Osteoblast (primary cell): ENCODE data around the gene PGAP1. TPM values are rescaled to one million over a fixed set of nuclear protein-coding genes. Genes with fewer than 3 reads are reported as not detected.
A peak's percentile ranks its signal among the peaks of the same experiment; 100 is the strongest.

Source experiments
- DNase-seq: peaks from one replicate; pipeline ENCODE4 v3.0.0; 2011; ENCODE audit warnings: low spot score, mixed read lengths; ENCODE audit not compliant: insufficient read length; ENCODE audit errors: missing footprints
- H2AFZ ChIP-seq: 2 replicates; pipeline ENCODE4 v1.6.0; 2011; ENCODE audit warnings: mild to moderate bottlenecking, low read length
- H3K27ac ChIP-seq: 2 replicates; pipeline ENCODE4 v1.5.1; 2011; ENCODE audit warnings: mild to moderate bottlenecking, low read depth, low read length, moderate library complexity
- H3K27me3 ChIP-seq: 2 replicates; pipeline ENCODE4 v1.6.0; 2012; ENCODE audit warnings: mild to moderate bottlenecking, control low read depth, inconsistent platforms, low read length, moderate library complexity; ENCODE audit not compliant: insufficient read depth
- H3K36me3 ChIP-seq: 2 replicates; pipeline ENCODE4 v1.5.1; 2011; ENCODE audit warnings: mild to moderate bottlenecking, low read length, control low read depth, moderate library complexity; ENCODE audit not compliant: insufficient read depth
- H3K4me1 ChIP-seq: 2 replicates; pipeline ENCODE4 v1.5.1; 2011; ENCODE audit warnings: mild to moderate bottlenecking, low read length, control low read depth, moderate library complexity; ENCODE audit not compliant: insufficient read depth
- H3K4me2 ChIP-seq: 2 replicates; pipeline ENCODE4 v1.6.0; 2011; ENCODE audit warnings: mild to moderate bottlenecking, low read length; ENCODE audit not compliant: insufficient read depth
- H3K4me3 ChIP-seq: fragments of 200-600 bp; sonication (generic); 3 replicates; pipeline ENCODE4 v1.5.1; 2012; ENCODE audit warnings: mild to moderate bottlenecking, low read length, inconsistent platforms; ENCODE audit not compliant: insufficient read depth
- H3K79me2 ChIP-seq: 2 replicates; pipeline ENCODE4 v1.6.0; 2012; ENCODE audit warnings: mild to moderate bottlenecking, low read length, control low read depth, inconsistent platforms; ENCODE audit not compliant: insufficient read depth
- H3K9me3 ChIP-seq: 2 replicates; pipeline ENCODE4 v1.5.1; 2011; ENCODE audit warnings: low read depth, low read length, control low read depth
- H4K20me1 ChIP-seq: 2 replicates; pipeline ENCODE4 v1.6.0; 2012; ENCODE audit warnings: mild to moderate bottlenecking, low read length, control low read depth; ENCODE audit not compliant: insufficient read depth
- CTCF ChIP-seq: IDR thresholded peaks from 2 replicates; pipeline ENCODE4 v1.5.1; 2011; ENCODE audit warnings: mild to moderate bottlenecking, low read depth, low read length, moderate library complexity; ENCODE audit errors: extremely low read depth
- total RNA-seq: library from RNA; depleted of rRNA; stranded (reverse); fragments of >200 nt; gene quantifications from 2 replicates; pipeline ENCODE4 v1.2.3, GENCODE V29; 2012

Gene PGAP1
- 7.2 and 9.1 TPM in 2 replicates for total RNA-seq

DNA sequence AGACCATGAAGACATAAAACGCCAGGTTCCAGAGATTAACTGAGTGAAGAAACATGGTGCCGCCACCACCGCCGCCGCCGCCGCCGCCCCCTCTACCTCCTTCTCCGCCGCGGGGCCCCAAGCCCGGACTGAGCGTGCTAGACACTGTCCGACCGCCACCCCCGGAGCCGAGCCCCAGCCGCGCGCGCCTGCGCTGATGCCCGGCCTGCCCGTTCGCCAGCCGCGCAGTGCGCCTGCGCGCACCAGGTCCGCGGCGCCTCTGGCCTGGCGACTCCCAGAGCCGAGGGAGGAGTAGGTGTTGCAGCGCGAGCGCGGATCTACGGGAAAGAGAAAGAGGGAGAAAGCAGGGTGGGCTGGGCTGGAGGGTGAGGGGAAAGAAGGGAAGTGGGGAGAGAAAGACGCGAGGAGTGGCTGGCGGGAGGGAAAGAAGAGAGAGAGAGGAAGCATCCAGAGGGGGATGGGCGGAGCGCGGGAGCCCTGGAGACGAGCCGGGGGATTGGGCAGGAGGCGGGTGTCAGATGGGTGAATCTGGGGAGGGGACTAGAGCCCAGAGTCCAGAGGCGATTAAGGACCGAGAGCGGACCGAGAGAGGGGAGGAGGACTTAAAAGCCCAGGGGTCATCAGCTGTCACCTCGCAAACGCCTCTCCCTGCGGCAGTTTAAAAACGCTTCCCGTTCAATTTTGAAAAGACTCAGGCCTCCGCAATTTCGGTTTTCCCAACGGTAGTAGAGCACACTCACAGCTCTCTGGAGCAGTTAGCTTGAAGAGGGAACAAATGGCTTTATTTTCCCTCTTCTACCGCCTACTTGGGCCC lies at the start of gene PGAP1:
Gene PGAP1 (minus strand): TSS at position 146 of the 814 bp plus-strand sequence. CDS start 91 bp downstream, at position 55.
- Histone ChIP-seq H3K27ac (peak within 1 kb of the TSS; percentile 87), H3K36me3 (no peaks in the 10 kb centered on the region), H4K20me1 (no peaks in the 10 kb centered on the region), H3K4me1 (peaks cover 20% of the 10 kb centered on the region), H3K27me3 (no peaks in the 10 kb centered on the region), H3K4me3 (peak within 1 kb of the TSS; percentile 97), H3K9me3 (no peaks in the 10 kb centered on the region), H3K79me2 (peaks cover 39% of the 10 kb centered on the region), H2AFZ (peak within 1 kb of the TSS; percentile 98), H3K4me2 (peak within 1 kb of the TSS; percentile 91)
- TF ChIP-seq CTCF: no peak
- peak; percentile 95 for DNase-seq

- Histone ChIP-seq H2AFZ (no peak overlapping the region), H3K27me3 (no peaks in the 10 kb centered on the region), H3K4me2 (no peak overlapping the region), H3K4me3 (no peak overlapping the region), H3K79me2 (no peaks in the 10 kb centered on the region), H3K36me3 (no peaks in the 10 kb centered on the region), H3K27ac (no peak overlapping the region), H4K20me1 (no peaks in the 10 kb centered on the region), H3K4me1 (no peaks in the 10 kb centered on the region), H3K9me3 (no peaks in the 10 kb centered on the region)
- no peak for TF ChIP-seq CTCF
- DNase-seq: no peak
Observed at GRCh38 chr2:196974970-196975369, 48.5 kb upstream of the PGAP1 start.

- no peaks in the 10 kb centered on the region for H4K20me1 ChIP-seq
- H2AFZ ChIP-seq: no peak overlapping the region
- H3K27me3 ChIP-seq: no peaks in the 10 kb centered on the region
- H3K9me3 ChIP-seq: no peaks in the 10 kb centered on the region
- TF ChIP-seq CTCF: no peak
- H3K4me3 ChIP-seq: no peak overlapping the region
- H3K79me2 ChIP-seq: no peaks in the 10 kb centered on the region
- no peaks in the 10 kb centered on the region for H3K36me3 ChIP-seq
- DNase-seq: no peak
- peaks cover 7% of the 10 kb centered on the region for H3K4me1 ChIP-seq
- H3K4me2 ChIP-seq: no peak overlapping the region
- H3K27ac ChIP-seq: no peak overlapping the region
Observed at GRCh38 chr2:196971574-196972279, 45.2 kb upstream of the PGAP1 start.

- no peaks in the 10 kb centered on the region for H3K36me3 ChIP-seq
- peak overlapping the region; percentile 69 for H2AFZ ChIP-seq
Observed at GRCh38 chr2:196970099-196970498, 43.6 kb upstream of the PGAP1 start.

More at GRCh38 chr2:196970099-196970498, 43.6 kb upstream of the PGAP1 start:
- no peaks in the 10 kb centered on the region for H3K79me2 ChIP-seq
- TF ChIP-seq CTCF: no peak
- H3K4me3 ChIP-seq: no peak overlapping the region
- no peaks in the 10 kb centered on the region for H3K9me3 ChIP-seq
- H3K27me3 ChIP-seq: no peaks in the 10 kb centered on the region
- H4K20me1 ChIP-seq: no peaks in the 10 kb centered on the region
- no peak overlapping the region for H3K27ac ChIP-seq
- DNase-seq: no peak
- peak overlapping the region; percentile 27 for H3K4me2 ChIP-seq
- peaks cover 16% of the 10 kb centered on the region for H3K4me1 ChIP-seq
